Subcutaneous abdominal adipose tissue (tissue), 5 donors: Measurements from ENCODE around the gene NBEAL2.
A peak's percentile ranks its signal among the peaks of the same experiment; 100 is the strongest.

Experiments used
- H3K27ac ChIP-seq: one replicate; pipeline ENCODE4 v1.7.0; 2013; ENCODE audit warnings: low read depth, mild to moderate bottlenecking, inconsistent platforms, low read length, moderate library complexity
- H3K27me3 ChIP-seq, 5 donors: one replicate each; pipeline ENCODE4 v1.7.0; 2013; ENCODE audit warnings: low read length in 5 of 5, inconsistent platforms in 1 of 5; ENCODE audit not compliant: control insufficient read depth in 5 of 5, insufficient read depth in 4 of 5
- H3K36me3 ChIP-seq, 5 donors: one replicate each; pipeline ENCODE4 v1.7.0; 2013; ENCODE audit warnings: low read length in 5 of 5; ENCODE audit not compliant: control insufficient read depth in 5 of 5, insufficient read depth in 5 of 5
- H3K4me1 ChIP-seq, 5 donors: one replicate each; pipeline ENCODE4 v1.7.0; 2013; ENCODE audit warnings: low read length in 5 of 5, mild to moderate bottlenecking in 3 of 5, moderate library complexity in 1 of 5; ENCODE audit not compliant: control insufficient read depth in 5 of 5, insufficient read depth in 5 of 5
- H3K4me3 ChIP-seq, 5 donors: one replicate each; pipeline ENCODE4 v1.7.0; 2013; ENCODE audit warnings: low read length in 5 of 5, low read depth in 1 of 5
- H3K9ac ChIP-seq, 5 donors: one replicate each; pipeline ENCODE4 v1.7.0; 2013; ENCODE audit warnings: low read length in 5 of 5, mild to moderate bottlenecking in 4 of 5, moderate library complexity in 3 of 5
- H3K9me3 ChIP-seq, 5 donors: one replicate each; pipeline ENCODE4 v1.7.0; 2013; ENCODE audit warnings: low read length in 5 of 5; ENCODE audit not compliant: control insufficient read depth in 5 of 5
- donor health status: healthy.
- donor health status: healthy.
- donor health status: healthy.
- donor health status: healthy.
- donor health status: healthy.

NBEAL2 gene

GRCh38 chr3:47005212-47006144 lies 26.0 kb downstream of the NBEAL2 start:
- Histone ChIP-seq H3K27ac (no peak overlapping the region), H3K9me3 (no peaks in the 10 kb centered on the region), H3K9ac (no peak overlapping the region), H3K4me1 (peaks cover 0 to 11% (median 9%) of the 10 kb centered on the region in 5 donors), H3K4me3 (no peak overlapping the region), H3K27me3 (no peaks in the 10 kb centered on the region), H3K36me3 (peaks cover 0 to 79% (median 67%) of the 10 kb centered on the region in 5 donors)

DNA sequence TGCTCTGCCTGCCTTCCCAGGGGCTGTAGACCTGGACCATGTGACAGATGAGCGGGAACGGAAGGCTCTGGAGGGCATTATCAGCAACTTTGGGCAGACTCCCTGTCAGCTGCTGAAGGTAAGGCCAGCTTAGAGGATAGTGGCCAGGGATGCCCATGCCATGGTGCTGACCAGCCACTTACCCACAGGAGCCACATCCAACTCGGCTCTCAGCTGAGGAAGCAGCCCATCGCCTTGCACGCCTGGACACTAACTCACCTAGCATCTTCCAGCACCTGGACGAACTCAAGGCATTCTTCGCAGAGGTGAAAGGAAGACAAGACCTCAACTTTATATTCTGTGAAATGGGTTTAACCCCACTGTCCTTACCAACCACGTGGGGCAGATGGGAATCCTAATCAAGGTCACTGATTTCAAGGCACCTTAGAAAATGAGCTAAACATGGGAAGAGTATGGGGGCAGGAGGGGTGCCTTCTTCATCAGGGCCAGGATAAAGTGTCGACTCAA lies 26.7 kb downstream of the NBEAL2 start:
- Histone ChIP-seq H3K4me3 (no peak overlapping the region), H3K9ac (no peak overlapping the region), H3K9me3 (no peaks in the 10 kb centered on the region), H3K27ac (no peak overlapping the region), H3K27me3 (no peaks in the 10 kb centered on the region), H3K4me1 (peaks cover 0 to 11% (median 9%) of the 10 kb centered on the region in 5 donors), H3K36me3 (peaks cover 0 to 72% (median 60%) of the 10 kb centered on the region in 5 donors)

DNA sequence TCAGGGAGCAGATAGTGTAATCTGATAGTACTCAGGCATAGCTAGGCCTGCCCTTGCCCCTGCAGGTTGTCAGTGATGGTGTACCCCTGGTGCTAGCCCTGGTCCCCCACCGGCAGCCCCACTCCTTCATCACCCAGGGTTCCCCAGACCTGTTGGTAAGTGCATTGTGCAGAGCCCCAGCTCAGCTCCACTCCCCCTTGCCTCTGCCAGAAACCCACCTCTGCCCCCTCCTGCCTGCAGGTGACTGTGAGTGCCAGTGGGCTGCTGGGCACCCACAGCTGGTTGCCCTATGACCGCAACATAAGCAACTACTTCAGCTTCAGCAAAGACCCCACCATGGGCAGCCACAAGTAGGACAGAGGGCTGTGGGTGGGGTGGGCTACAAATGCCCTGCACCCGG lies 27.5 kb downstream of the NBEAL2 start:
- Histone ChIP-seq H3K4me3 (no peak overlapping the region), H3K36me3 (peaks cover 0 to 64% (median 52%) of the 10 kb centered on the region in 5 donors), H3K27me3 (no peaks in the 10 kb centered on the region), H3K9me3 (no peaks in the 10 kb centered on the region), H3K27ac (no peak overlapping the region), H3K9ac (no peak overlapping the region), H3K4me1 (peaks cover 0 to 11% (median 9%) of the 10 kb centered on the region in 5 donors)

DNA sequence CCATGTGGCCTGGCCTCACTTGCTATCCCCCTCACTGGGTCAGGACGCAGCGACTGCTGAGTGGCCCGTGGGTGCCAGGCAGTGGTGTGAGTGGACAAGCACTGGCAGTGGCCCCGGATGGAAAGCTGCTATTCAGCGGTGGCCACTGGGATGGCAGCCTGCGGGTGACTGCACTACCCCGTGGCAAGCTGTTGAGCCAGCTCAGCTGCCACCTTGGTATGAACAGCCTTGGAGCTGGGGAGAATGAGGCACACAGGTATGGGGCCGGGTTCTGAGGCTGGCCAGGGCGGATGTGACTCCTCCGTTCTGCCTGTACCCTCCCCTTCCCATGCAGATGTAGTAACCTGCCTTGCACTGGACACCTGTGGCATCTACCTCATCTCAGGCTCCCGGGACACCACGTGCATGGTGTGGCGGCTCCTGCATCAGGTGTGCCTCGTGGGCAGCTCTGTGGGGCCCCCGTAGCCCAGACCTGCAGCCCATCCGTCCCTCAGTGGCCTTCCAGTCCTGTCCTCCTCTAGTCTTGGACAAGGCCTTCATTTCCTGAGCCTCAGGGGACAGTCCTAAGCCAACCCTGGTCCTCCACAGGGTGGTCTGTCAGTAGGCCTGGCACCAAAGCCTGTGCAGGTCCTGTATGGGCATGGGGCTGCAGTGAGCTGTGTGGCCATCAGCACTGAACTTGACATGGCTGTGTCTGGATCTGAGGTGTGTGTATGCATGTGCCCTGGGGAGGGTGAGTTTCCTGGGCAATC lies 28.2 kb downstream of the NBEAL2 start:
- no peaks in the 10 kb centered on the region for H3K9me3 ChIP-seq
- H3K36me3 ChIP-seq: peaks cover 0 to 62% (median 48%) of the 10 kb centered on the region in 5 donors
- H3K4me1 ChIP-seq: peaks cover 0 to 11% (median 9%) of the 10 kb centered on the region in 5 donors
- no peak overlapping the region for H3K9ac ChIP-seq
- H3K27ac ChIP-seq: no peak overlapping the region
- H3K4me3 ChIP-seq: no peak overlapping the region
- H3K27me3 ChIP-seq: no peaks in the 10 kb centered on the region

DNA sequence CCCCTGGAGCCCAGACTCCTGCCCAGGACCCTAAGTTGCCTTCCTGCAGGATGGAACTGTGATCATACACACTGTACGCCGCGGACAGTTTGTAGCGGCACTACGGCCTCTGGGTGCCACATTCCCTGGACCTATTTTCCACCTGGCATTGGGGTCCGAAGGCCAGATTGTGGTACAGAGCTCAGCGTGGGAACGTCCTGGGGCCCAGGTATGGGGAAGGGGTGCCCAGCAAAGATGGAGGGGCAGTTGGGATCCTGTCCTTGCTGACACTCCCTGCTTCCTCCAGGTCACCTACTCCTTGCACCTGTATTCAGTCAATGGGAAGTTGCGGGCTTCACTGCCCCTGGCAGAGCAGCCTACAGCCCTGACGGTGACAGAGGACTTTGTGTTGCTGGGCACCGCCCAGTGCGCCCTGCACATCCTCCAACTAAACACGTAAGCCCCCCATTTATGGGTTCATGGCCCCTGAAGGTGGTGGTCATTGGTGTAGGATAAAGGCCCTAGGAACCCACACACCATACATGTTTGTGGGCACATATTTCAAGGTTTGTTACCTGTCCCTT lies 28.8 kb downstream of the NBEAL2 start:
- Histone ChIP-seq H3K9ac (no peak overlapping the region), H3K4me1 (peaks cover 0 to 11% (median 9%) of the 10 kb centered on the region in 5 donors), H3K36me3 (peaks cover 0 to 62% (median 45%) of the 10 kb centered on the region in 5 donors), H3K27me3 (no peaks in the 10 kb centered on the region), H3K27ac (no peak overlapping the region), H3K4me3 (no peak overlapping the region), H3K9me3 (no peaks in the 10 kb centered on the region)

DNA sequence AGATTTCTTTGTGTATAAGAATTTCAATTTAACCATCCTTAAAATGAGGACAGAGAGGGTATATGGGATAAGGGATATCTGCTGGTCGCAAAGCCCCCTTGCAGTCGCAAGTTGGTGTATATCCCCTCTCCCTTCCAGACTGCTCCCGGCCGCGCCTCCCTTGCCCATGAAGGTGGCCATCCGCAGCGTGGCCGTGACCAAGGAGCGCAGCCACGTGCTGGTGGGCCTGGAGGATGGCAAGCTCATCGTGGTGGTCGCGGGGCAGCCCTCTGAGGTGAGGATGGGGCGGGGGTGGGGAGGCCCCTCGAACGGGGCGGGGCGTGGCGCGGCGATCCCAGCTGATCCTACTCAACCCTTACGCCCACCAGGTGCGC lies 29.4 kb downstream of the NBEAL2 start:
- Histone ChIP-seq H3K27ac (no peak overlapping the region), H3K9ac (peak overlapping the region in 1 of 5 donors; percentile 81), H3K4me3 (peak overlapping the region in 4 of 5 donors; percentile 67 to 76 (median 70)), H3K4me1 (peaks cover 0 to 11% (median 9%) of the 10 kb centered on the region in 5 donors), H3K9me3 (no peaks in the 10 kb centered on the region), H3K36me3 (peaks cover 0 to 63% (median 41%) of the 10 kb centered on the region in 5 donors), H3K27me3 (no peaks in the 10 kb centered on the region)

DNA sequence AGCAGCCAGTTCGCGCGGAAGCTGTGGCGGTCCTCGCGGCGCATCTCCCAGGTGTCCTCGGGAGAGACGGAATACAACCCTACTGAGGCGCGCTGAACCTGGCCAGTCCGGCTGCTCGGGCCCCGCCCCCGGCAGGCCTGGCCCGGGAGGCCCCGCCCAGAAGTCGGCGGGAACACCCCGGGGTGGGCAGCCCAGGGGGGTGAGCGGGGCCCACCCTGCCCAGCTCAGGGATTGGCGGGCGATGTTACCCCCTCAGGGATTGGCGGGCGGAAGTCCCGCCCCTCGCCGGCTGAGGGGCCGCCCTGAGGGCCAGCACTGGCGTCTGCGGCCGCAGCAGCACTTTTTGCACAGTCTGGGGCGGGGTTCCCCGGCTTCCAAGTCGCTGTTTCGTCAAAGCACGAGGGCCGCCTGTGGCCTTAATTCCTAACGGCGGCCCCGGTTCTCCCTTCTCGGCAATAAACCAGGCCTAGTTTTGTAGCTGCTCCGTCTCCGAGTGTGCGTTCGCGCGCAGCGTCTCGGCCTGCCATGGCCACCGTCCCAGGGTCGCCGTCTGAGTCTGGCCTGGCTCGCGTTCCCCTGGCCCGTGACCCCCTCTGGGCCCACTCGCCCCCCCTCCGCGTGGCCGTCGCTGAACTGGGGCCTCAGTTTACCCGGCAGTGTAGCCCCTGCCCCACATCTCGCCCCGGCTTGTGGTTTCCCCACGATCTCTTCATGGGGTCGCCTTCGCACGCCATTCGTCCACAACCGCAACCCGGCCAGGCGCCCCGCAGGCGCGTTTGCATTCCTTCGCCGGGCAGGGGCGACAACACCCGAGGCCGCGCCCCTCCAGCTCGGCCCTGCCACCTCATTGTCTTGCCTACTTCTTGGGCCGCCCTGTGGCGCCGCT lies 30.0 kb downstream of the NBEAL2 start:
- Histone ChIP-seq H3K27ac (peak overlapping the region; percentile 50), H3K9me3 (no peaks in the 10 kb centered on the region), H3K4me1 (peaks cover 0 to 11% (median 9%) of the 10 kb centered on the region in 5 donors), H3K9ac (peak overlapping the region; percentile 26 to 89 (median 81)), H3K4me3 (peak overlapping the region; percentile 37 to 76 (median 70)), H3K36me3 (peaks cover 0 to 63% (median 40%) of the 10 kb centered on the region in 5 donors), H3K27me3 (no peaks in the 10 kb centered on the region)

GRCh38 chr3:47010111-47010712 lies 30.7 kb downstream of the NBEAL2 start:
- Histone ChIP-seq H3K9ac (peak overlapping the region in 4 of 5 donors; percentile 79 to 89 (median 84)), H3K4me1 (peaks cover 0 to 11% (median 9%) of the 10 kb centered on the region in 5 donors), H3K27ac (peak overlapping the region; percentile 50), H3K4me3 (peak overlapping the region in 4 of 5 donors; percentile 67 to 76 (median 70)), H3K9me3 (no peaks in the 10 kb centered on the region), H3K27me3 (no peaks in the 10 kb centered on the region), H3K36me3 (peaks cover 0 to 57% (median 33%) of the 10 kb centered on the region in 5 donors)

- Histone ChIP-seq H3K36me3 (peaks cover 0 to 52% (median 28%) of the 10 kb centered on the region in 5 donors), H3K27me3 (no peaks in the 10 kb centered on the region), H3K9ac (no peak overlapping the region), H3K4me1 (peaks cover 0 to 11% (median 9%) of the 10 kb centered on the region in 5 donors), H3K27ac (no peak overlapping the region), H3K4me3 (no peak overlapping the region), H3K9me3 (no peaks in the 10 kb centered on the region)
These were observed 31.4 kb downstream of the NBEAL2 start for GRCh38 chr3:47010910-47011309.
